NCI-H1694 (cell line): Measurements from ENCODE around the gene GOLPH3.

Source experiments
- DNase-seq: peaks from one replicate; lab custom pipeline; 2025; lab: John Stamatoyannopoulos, UW

The GOLPH3 gene

GRCh38 chr5:32170303-32171151 is 3.6 kb downstream of the GOLPH3 start:
- peak; percentile 44 for DNase-seq

DNA sequence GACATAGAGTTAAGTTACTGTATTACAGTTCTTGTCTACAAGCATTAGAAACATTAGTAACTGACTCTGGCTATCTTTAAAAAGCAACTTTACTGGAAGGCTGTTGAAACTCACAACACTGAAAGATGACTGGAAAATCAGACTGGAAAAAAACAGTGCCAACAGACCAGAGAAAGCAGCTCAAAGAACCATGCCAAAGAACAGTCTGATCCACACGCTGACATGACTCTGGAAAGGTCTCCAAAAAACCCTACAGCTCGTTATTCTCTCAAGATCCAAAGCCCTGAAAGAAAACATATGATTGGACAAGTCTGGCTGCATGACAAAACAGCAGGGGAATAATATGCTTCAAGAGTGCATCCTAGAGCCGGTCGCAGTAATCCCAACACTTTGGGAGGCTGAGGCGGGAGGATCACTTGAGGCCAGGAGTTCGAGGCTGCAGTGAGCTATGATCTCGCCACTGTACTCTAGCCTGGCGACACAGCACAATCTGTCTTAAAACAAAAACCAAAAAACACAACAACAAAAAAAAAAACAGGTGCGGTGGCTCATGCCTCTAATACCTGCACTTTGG is 5.6 kb downstream of the GOLPH3 start:
- DNase-seq, result no peak

DNA sequence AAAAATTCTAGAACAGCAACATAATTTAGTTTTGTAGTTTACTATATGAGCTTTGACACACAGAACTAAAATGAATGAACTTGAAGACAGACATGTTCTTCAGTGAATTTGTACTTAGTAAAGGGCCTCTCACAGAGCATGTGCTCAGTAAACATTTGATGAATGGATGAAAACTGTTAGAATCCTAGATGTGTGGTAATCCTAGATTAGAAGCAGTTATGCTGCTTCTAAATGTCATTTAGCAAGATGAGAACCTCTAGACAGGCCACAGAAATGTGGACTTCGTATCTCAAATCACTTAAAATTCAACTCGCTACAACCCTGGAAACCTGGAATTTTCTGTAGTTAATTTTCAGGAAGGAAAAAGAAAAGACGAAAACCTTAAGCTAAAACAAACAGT is 8.5 kb downstream of the GOLPH3 start:
- no peak for DNase-seq

- no peak for DNase-seq
These were observed 10.3 kb downstream of the GOLPH3 start for GRCh38 chr5:32163785-32164184.

DNA sequence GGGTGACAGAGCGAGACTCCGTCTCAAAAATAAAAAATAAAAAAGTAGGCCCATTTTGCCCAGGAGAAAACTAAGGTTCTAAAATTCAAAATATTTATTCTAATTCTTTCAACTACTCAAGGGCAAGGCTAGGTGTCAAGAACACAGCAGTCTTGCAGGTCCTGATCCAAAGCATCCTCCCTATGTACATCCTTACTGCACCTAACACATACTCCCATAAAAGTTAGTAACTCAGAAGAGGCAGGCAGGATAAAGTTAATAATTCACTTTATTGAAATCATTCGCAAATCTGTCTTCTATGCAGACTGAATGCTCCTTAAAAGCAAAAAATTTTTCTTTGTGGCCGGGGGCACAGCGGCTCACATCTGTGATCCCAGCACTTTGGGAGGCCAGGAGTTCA is 11.1 kb downstream of the GOLPH3 start:
- DNase-seq, result no peak

- no peak for DNase-seq
These were observed 13.9 kb downstream of the GOLPH3 start for GRCh38 chr5:32160228-32160627.

- no peak for DNase-seq
These were observed 14.6 kb downstream of the GOLPH3 start for GRCh38 chr5:32159328-32160072.

DNA sequence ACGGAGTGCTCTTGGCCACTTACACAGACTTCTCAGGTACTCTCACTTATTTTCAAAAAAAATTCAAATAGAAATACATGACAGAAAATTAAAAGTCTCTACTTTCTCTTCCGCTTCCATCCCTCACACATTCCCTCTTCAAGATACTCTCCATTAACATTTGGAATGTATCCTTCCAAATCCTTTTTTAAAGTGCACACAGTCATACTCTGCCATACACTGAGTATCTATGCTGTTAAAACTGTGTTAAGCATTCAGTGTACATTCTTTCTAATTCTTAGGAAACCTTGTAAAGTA is 15.5 kb downstream of the GOLPH3 start:
- DNase-seq, result no peak

DNA sequence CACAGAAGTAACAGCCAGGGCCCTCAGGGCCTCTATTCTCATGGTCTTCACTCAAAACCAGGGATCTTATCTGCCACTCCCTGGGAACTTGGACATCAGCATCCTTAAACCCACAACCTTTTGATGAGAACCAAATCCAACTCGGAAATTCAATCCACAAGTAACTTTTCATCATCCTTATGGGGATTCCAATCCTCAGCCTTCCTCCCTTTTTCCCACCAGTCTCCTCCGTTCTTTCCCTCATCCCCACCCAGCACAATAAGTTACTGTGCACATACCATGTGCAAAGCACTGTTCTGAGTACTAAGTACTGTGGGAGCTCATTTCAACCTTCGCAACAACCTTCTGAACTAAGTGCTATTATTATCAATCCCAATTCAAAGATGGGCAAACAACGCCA is 17.0 kb downstream of the GOLPH3 start:
- no peak for DNase-seq

GRCh38 chr5:32156635-32157034 is 17.5 kb downstream of the GOLPH3 start:
- DNase-seq, result no peak

- no peak for DNase-seq
These were observed 18.9 kb downstream of the GOLPH3 start for GRCh38 chr5:32155211-32155610.

DNA sequence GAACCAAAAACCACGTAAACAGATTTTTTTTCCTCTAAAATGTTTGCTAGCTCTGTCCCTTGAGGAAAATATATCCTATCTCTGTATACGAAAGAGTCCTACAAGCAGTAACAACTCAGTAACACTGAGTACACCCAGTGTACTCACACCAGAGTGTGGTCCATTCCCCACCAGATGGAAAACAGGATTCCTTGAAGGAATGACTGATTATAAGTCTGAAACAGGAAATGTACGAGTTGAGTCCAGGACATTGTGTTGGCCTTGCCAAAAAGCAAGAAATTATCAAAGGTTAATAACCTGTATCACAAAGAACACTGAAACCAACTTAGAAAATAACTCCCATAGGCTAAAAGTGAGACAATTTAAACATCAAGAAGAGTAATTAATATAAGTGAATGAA is 20.4 kb downstream of the GOLPH3 start:
- DNase-seq, result no peak

GRCh38 chr5:32151198-32151597 is 22.9 kb downstream of the GOLPH3 start:
- no peak for DNase-seq

DNA sequence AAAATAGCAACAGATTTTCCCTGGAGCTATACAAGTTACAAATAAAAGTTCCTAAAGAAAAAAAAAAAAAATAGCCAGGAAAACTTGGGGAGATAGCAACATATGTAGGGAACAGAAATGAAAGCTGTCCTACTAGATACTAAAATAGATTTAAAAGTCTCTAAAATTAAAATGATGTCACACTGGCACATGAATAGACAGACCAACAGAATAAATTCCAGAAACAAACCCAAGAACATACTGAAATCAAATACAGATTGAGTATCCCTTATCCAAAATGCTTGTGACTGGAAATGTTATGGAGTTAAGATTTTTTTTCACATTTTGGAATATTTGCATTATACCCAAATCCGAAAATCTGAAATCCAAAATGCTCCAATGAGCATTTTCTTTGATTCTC is 23.8 kb downstream of the GOLPH3 start:
- DNase-seq, result no peak

DNA sequence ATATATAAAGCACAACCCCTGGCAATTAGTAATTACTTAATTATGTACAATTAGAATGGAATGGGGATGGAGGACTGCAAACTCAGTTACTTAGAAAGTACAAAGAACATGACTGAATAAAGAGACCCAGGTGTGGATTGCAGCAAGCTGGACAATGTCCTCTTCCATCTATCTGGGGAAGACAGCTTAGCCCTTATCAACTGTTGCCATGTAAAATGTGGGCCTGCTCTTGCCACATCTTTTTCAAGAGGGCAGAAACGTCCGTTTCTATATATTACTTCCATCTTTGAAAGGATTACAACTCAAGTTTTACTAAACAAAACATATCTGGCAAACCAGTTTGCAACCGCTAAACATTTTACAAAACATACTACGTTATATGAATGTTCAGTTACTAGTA is 26.2 kb downstream of the GOLPH3 start:
- no peak for DNase-seq

GRCh38 chr5:32147236-32147635 is 26.9 kb downstream of the GOLPH3 start:
- no peak for DNase-seq

- DNase-seq, result no peak
These were observed 28.7 kb downstream of the GOLPH3 start for GRCh38 chr5:32145378-32145777.

DNA sequence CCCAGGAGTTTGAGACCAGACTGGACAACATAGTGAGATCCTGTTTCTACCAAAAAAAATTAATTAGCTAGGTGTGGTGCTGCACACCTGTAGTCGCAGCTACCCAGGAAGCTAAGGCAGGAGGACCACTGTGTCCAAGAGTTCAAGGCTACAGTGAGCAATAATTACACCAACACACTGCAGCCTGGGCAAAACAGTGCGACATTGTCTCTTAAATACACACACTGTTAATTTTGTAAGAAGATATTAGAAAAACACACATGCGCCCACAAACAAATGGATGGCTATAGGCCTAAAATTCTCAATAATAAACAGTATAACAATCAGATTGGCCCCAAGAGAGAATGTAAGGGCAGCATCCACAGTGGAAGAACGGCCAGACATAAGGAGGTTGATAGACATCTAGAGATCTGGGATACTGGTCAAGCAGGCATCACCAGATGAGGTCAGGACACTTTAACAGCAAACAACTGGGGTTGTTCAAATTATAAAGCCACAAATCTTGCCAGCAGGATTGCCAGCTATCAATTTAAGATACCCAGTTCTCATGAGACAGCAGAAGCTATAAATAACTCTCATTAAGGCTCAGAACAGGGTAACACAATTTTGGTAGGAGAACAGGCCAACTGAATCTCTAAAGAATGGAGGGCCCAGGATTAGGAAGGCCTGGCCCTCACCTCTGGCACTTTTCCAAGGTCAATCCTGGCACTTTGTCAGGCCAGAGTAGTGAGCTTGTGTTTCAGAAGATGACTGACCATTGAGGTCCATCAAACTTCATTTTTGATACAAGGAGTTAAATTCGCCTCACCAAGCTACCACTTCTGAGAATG is 29.5 kb downstream of the GOLPH3 start:
- DNase-seq, result no peak

GRCh38 chr5:32143617-32144377 is 30.3 kb downstream of the GOLPH3 start:
- DNase-seq, result no peak

GRCh38 chr5:32138839-32139493 is 35.2 kb downstream of the GOLPH3 start:
- DNase-seq, result no peak

GRCh38 chr5:32136342-32136741 is 37.8 kb downstream of the GOLPH3 start:
- no peak for DNase-seq
